ENCODE data around the gene PIN1. TPM values are rescaled to one million over a fixed set of nuclear protein-coding genes. Genes with fewer than 3 reads are reported as not detected.

PIN1 gene
- total and polyA plus RNA-seq, 9 donors: 6.3 to 94.2 (median 61.0) TPM

- Histone ChIP-seq H3K27me3 (no peaks in the 10 kb centered on the region), H3K36me3 (no peaks in the 10 kb centered on the region), H3K4me3 (no peak overlapping the region), H3K4me1 (ENCODE audit: insufficient read depth) (no peaks in the 10 kb centered on the region), H3K27ac (no peak overlapping the region), H3K9me3 (peaks cover 0 to 3% of the 10 kb centered on the region in 2 donors)
- no peak for DNase-seq
- intact Hi-C loops (cut with DNase I): no loop called here
- no peak for TF ChIP-seq EP300 (IDR thresholded peaks at IDR 0.05)
- no peak for TF ChIP-seq POLR2A (IDR thresholded peaks at IDR 0.05)
- TF ChIP-seq CTCF (IDR thresholded peaks at IDR 0.05): no peak
- 61 to 69% (median 68%) methylated on average over 13 of the region's 13 CpGs for WGBS, 3 donors
These were observed 40.0 kb downstream of the PIN1 start for GRCh38 chr19:9875031-9875627.

DNA sequence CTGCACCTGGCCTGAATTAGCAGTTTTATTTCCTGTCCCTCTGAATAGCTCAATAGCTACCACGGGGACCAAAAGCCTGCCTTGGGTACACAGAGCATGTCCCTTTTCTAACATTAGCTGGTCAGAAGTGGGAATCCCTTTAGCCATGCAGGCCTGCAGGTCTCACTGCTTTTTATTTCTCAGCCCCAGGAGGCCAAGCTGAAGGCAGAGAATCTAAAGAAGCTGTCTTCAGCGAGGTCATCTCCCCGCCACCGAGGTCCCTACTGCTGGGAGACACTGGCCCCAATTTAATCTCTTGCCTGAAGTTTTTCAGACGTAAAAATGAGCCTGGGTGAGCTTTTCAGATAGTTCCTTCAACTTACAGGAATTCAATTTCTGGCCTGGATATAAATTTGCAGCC, 40.7 kb downstream of the PIN1 start:
- Histone ChIP-seq H3K4me1 (ENCODE audit: insufficient read depth) (no peaks in the 10 kb centered on the region), H3K27ac (no peak overlapping the region), H3K27me3 (no peaks in the 10 kb centered on the region), H3K9me3 (peaks cover 0 to 3% of the 10 kb centered on the region in 2 donors), H3K4me3 (no peak overlapping the region), H3K36me3 (no peaks in the 10 kb centered on the region)
- no peak for TF ChIP-seq CTCF (IDR thresholded peaks at IDR 0.05)
- no peak for TF ChIP-seq POLR2A (IDR thresholded peaks at IDR 0.05)
- TF ChIP-seq EP300 (IDR thresholded peaks at IDR 0.05): no peak
- 70 to 80% (median 75%) methylated on average over 5 of the region's 5 CpGs for WGBS, 3 donors
- no peak for DNase-seq
- intact Hi-C loops (cut with DNase I): no loop called here

- Histone ChIP-seq H3K9me3 (peaks cover 0 to 3% of the 10 kb centered on the region in 2 donors), H3K36me3 (no peaks in the 10 kb centered on the region), H3K4me1 (ENCODE audit: insufficient read depth) (no peaks in the 10 kb centered on the region), H3K27me3 (no peaks in the 10 kb centered on the region), H3K4me3 (no peak overlapping the region), H3K27ac (no peak overlapping the region)
- intact Hi-C loops (cut with DNase I): no loop called here
- WGBS, 3 donors: 89 to 90% (median 89%) methylated on average over 10 of the region's 10 CpGs
- DNase-seq: no peak
- TF ChIP-seq EP300 (IDR thresholded peaks at IDR 0.05) (no peak), POLR2A (IDR thresholded peaks at IDR 0.05) (no peak), CTCF (IDR thresholded peaks at IDR 0.05) (no peak)
These were observed 42.8 kb downstream of the PIN1 start for GRCh38 chr19:9877780-9878510.

- Histone ChIP-seq H3K36me3 (no peaks in the 10 kb centered on the region), H3K4me3 (no peak overlapping the region), H3K4me1 (ENCODE audit: insufficient read depth) (no peaks in the 10 kb centered on the region), H3K9me3 (peaks cover 0 to 3% of the 10 kb centered on the region in 2 donors), H3K27ac (no peak overlapping the region), H3K27me3 (no peaks in the 10 kb centered on the region)
- no peak for TF ChIP-seq EP300 (IDR thresholded peaks at IDR 0.05)
- no peak for TF ChIP-seq POLR2A (IDR thresholded peaks at IDR 0.05)
- no peak for TF ChIP-seq CTCF (IDR thresholded peaks at IDR 0.05)
- intact Hi-C loops (cut with DNase I): no loop called here
- no peak for DNase-seq
- 75 to 78% (median 77%) methylated on average over 11 of the region's 11 CpGs for WGBS, 3 donors
These were observed 43.5 kb downstream of the PIN1 start for GRCh38 chr19:9878511-9879196.
